Stimulated activated effector memory CD8-positive, alpha-beta T cell treated with anti-CD3 and anti-CD28 coated beads, Interleukin-12 subunit alpha, Interleukin-12 subunit beta, amount 100 ng/mL, for 72 hours (primary cell): ENCODE measurements around the gene PRKG1.

ENCODE experiments used
- ATAC-seq: fragments of 150-1000 bp; cut with Tn5 transposase; 2 replicates; pipeline ENCODE4 v1.10.0; 2021
- DNase-seq, 2 donors: peaks; one replicate each; pipeline ENCODE4 v3.0.0; 2021 to 2022; ENCODE audit warnings: low spot score in 2 of 2
- H3K27ac Mint-ChIP-seq: one replicate; pipeline ENCODE4 v1.8.0; 2022; ENCODE audit warnings: mild to moderate bottlenecking, mixed read lengths
- H3K36me3 Mint-ChIP-seq: one replicate; pipeline ENCODE4 v1.8.0; 2022; ENCODE audit warnings: mild to moderate bottlenecking, mixed read lengths
- H3K4me1 Mint-ChIP-seq: one replicate; pipeline ENCODE4 v1.8.0; 2022; ENCODE audit warnings: mixed read lengths
- H3K4me3 Mint-ChIP-seq: one replicate; pipeline ENCODE4 v1.8.0; 2022; ENCODE audit warnings: mild to moderate bottlenecking, mixed read lengths
- H3K9me3 Mint-ChIP-seq: one replicate; pipeline ENCODE4 v1.8.0; 2022; ENCODE audit warnings: mixed read lengths

Gene PRKG1

GRCh38 chr10:51072210-51072609, 2.1 kb upstream of the PRKG1 start:
- peaks cover 13% of the 10 kb centered on the region for H3K4me1 Mint-ChIP-seq

GRCh38 chr10:51072921-51073434, 1.3 kb upstream of the PRKG1 start:
- DNase-seq = no peak
- Mint-ChIP-seq H3K9me3 (no peaks in the 10 kb centered on the region), H3K36me3 (no peaks in the 10 kb centered on the region), H3K4me1 (peaks cover 13% of the 10 kb centered on the region), H3K4me3 (peak overlapping the region; percentile 64), H3K27ac (no peak overlapping the region)
- ATAC-seq = no peak

More at GRCh38 chr10:51072210-51072609, 2.1 kb upstream of the PRKG1 start:
- DNase-seq = no peak
- no peaks in the 10 kb centered on the region for H3K9me3 Mint-ChIP-seq
- H3K4me3 Mint-ChIP-seq = no peak overlapping the region
- ATAC-seq = no peak
- no peaks in the 10 kb centered on the region for H3K36me3 Mint-ChIP-seq
- no peak overlapping the region for H3K27ac Mint-ChIP-seq

- DNase-seq (no peak), ATAC-seq (peak; percentile 28)
- Mint-ChIP-seq H3K4me1 (peaks cover 13% of the 10 kb centered on the region), H3K36me3 (no peaks in the 10 kb centered on the region), H3K4me3 (peak overlapping the region; percentile 64), H3K27ac (no peak overlapping the region), H3K9me3 (no peaks in the 10 kb centered on the region)
Measured at GRCh38 chr10:51073453-51074237, 642 bp upstream of the PRKG1 start.

- H3K27ac Mint-ChIP-seq = no peak overlapping the region
- peak overlapping the region; percentile 64 for H3K4me3 Mint-ChIP-seq
- no peaks in the 10 kb centered on the region for H3K9me3 Mint-ChIP-seq
- H3K4me1 Mint-ChIP-seq = peaks cover 13% of the 10 kb centered on the region
- ATAC-seq = no peak
- no peak for DNase-seq
- no peaks in the 10 kb centered on the region for H3K36me3 Mint-ChIP-seq
Measured at GRCh38 chr10:51075043-51075872, 971 bp downstream of the PRKG1 start.

GRCh38 chr10:51075873-51076229, 1.6 kb downstream of the PRKG1 start:
- H3K4me3 Mint-ChIP-seq = no peak overlapping the region
- H3K27ac Mint-ChIP-seq = no peak overlapping the region
- H3K36me3 Mint-ChIP-seq = no peaks in the 10 kb centered on the region
- ATAC-seq = no peak
- H3K4me1 Mint-ChIP-seq = peaks cover 13% of the 10 kb centered on the region
- no peak for DNase-seq
- no peaks in the 10 kb centered on the region for H3K9me3 Mint-ChIP-seq

- DNase-seq = no peak
- Mint-ChIP-seq H3K4me1 (peaks cover 13% of the 10 kb centered on the region), H3K27ac (no peak overlapping the region), H3K36me3 (no peaks in the 10 kb centered on the region), H3K9me3 (no peaks in the 10 kb centered on the region), H3K4me3 (no peak overlapping the region)
- no peak for ATAC-seq
Measured at GRCh38 chr10:51076299-51076841, 2.1 kb downstream of the PRKG1 start.

GRCh38 chr10:51077074-51077473, 2.8 kb downstream of the PRKG1 start:
- peaks cover 13% of the 10 kb centered on the region for H3K4me1 Mint-ChIP-seq
- DNase-seq = no peak
- ATAC-seq = no peak
- H3K27ac Mint-ChIP-seq = no peak overlapping the region
- no peak overlapping the region for H3K4me3 Mint-ChIP-seq
- H3K9me3 Mint-ChIP-seq = no peaks in the 10 kb centered on the region
- H3K36me3 Mint-ChIP-seq = no peaks in the 10 kb centered on the region

- H3K4me1 Mint-ChIP-seq = peaks cover 13% of the 10 kb centered on the region
- H3K36me3 Mint-ChIP-seq = no peaks in the 10 kb centered on the region
- H3K4me3 Mint-ChIP-seq = no peak overlapping the region
- ATAC-seq = no peak
- no peak overlapping the region for H3K27ac Mint-ChIP-seq
- DNase-seq = no peak
- no peaks in the 10 kb centered on the region for H3K9me3 Mint-ChIP-seq
Measured at GRCh38 chr10:51077507-51077906, 3.2 kb downstream of the PRKG1 start.

GRCh38 chr10:51079331-51079730, 5.0 kb downstream of the PRKG1 start:
- DNase-seq = no peak
- ATAC-seq = no peak
- no peaks in the 10 kb centered on the region for H3K36me3 Mint-ChIP-seq

GRCh38 chr10:51079766-51080165, 5.5 kb downstream of the PRKG1 start:
- no peaks in the 10 kb centered on the region for H3K9me3 Mint-ChIP-seq
- ATAC-seq (no peak), DNase-seq (no peak)
- no peaks in the 10 kb centered on the region for H3K36me3 Mint-ChIP-seq
- H3K4me3 Mint-ChIP-seq = no peak overlapping the region
- peaks cover 5% of the 10 kb centered on the region for H3K4me1 Mint-ChIP-seq
- no peak overlapping the region for H3K27ac Mint-ChIP-seq

More at GRCh38 chr10:51079331-51079730, 5.0 kb downstream of the PRKG1 start:
- Mint-ChIP-seq H3K9me3 (no peaks in the 10 kb centered on the region), H3K4me1 (peaks cover 9% of the 10 kb centered on the region), H3K4me3 (no peak overlapping the region), H3K27ac (no peak overlapping the region)

GRCh38 chr10:51080311-51081006, 6.2 kb downstream of the PRKG1 start:
- H3K9me3 Mint-ChIP-seq = no peaks in the 10 kb centered on the region
- H3K4me3 Mint-ChIP-seq = no peak overlapping the region
- H3K36me3 Mint-ChIP-seq = no peaks in the 10 kb centered on the region
- no peak for DNase-seq
- no peak for ATAC-seq
- no peaks in the 10 kb centered on the region for H3K4me1 Mint-ChIP-seq
- H3K27ac Mint-ChIP-seq = no peak overlapping the region

GRCh38 chr10:51082857-51083256, 8.6 kb downstream of the PRKG1 start:
- no peaks in the 10 kb centered on the region for H3K4me1 Mint-ChIP-seq
- H3K27ac Mint-ChIP-seq = no peak overlapping the region
- DNase-seq (no peak), ATAC-seq (peak; percentile 31)
- H3K4me3 Mint-ChIP-seq = no peak overlapping the region
- no peaks in the 10 kb centered on the region for H3K9me3 Mint-ChIP-seq
- H3K36me3 Mint-ChIP-seq = no peaks in the 10 kb centered on the region

- H3K4me1 Mint-ChIP-seq = no peaks in the 10 kb centered on the region
- no peak for ATAC-seq
- no peaks in the 10 kb centered on the region for H3K36me3 Mint-ChIP-seq
- H3K27ac Mint-ChIP-seq = no peak overlapping the region
- no peak for DNase-seq
- H3K4me3 Mint-ChIP-seq = no peak overlapping the region
- H3K9me3 Mint-ChIP-seq = no peaks in the 10 kb centered on the region
Measured at GRCh38 chr10:51083356-51083853, 9.1 kb downstream of the PRKG1 start.

GRCh38 chr10:51085204-51085603, 10.9 kb downstream of the PRKG1 start:
- H3K36me3 Mint-ChIP-seq = no peaks in the 10 kb centered on the region
- no peaks in the 10 kb centered on the region for H3K4me1 Mint-ChIP-seq
- no peak for DNase-seq
- no peak overlapping the region for H3K4me3 Mint-ChIP-seq
- H3K9me3 Mint-ChIP-seq = peaks cover 3% of the 10 kb centered on the region
- ATAC-seq = no peak
- no peak overlapping the region for H3K27ac Mint-ChIP-seq

- Mint-ChIP-seq H3K4me1 (no peaks in the 10 kb centered on the region), H3K36me3 (no peaks in the 10 kb centered on the region)
Measured at GRCh38 chr10:51086710-51087109, 12.4 kb downstream of the PRKG1 start.

More at GRCh38 chr10:51086710-51087109, 12.4 kb downstream of the PRKG1 start:
- H3K27ac Mint-ChIP-seq = no peak overlapping the region
- peaks cover 3% of the 10 kb centered on the region for H3K9me3 Mint-ChIP-seq
- DNase-seq (no peak), ATAC-seq (no peak)
- no peak overlapping the region for H3K4me3 Mint-ChIP-seq
